Activated CD4-positive, alpha-beta T cell treated with anti-CD3 and anti-CD28 coated beads, Interleukin-2, amount 50 U/mL, for 24 hours (primary cell): ENCODE results near the gene TSHZ1.
"Not testable (repeated sequence)": the region's sequence is repeated elsewhere in the genome, so short reads cannot be mapped to it uniquely, and the experiment has no call there.

ENCODE experiments used
- DNase-seq, 2 donors: peaks; one replicate each; pipeline ENCODE4 v3.0.0-alpha.2; 2020; ENCODE audit warnings: low read depth in 1 of 2, low spot score in 1 of 2

TSHZ1 gene

GRCh38 chr18:75304678-75305557 is 94.3 kb downstream of the TSHZ1 start:
- DNase-seq = no peak

- no peak for DNase-seq
Measured at GRCh38 chr18:75305984-75306383, 95.4 kb downstream of the TSHZ1 start.

GRCh38 chr18:75307530-75307929 is 96.9 kb downstream of the TSHZ1 start:
- DNase-seq = no peak

- no peak for DNase-seq
Measured at GRCh38 chr18:75309564-75309963, 99.0 kb downstream of the TSHZ1 start.

GRCh38 chr18:75314117-75314516 is 103.5 kb downstream of the TSHZ1 start:
- no peak for DNase-seq

- no peak for DNase-seq
Measured at GRCh38 chr18:75314606-75315005, 104.0 kb downstream of the TSHZ1 start.

GRCh38 chr18:75316223-75316622 is 105.6 kb downstream of the TSHZ1 start:
- DNase-seq = no peak

- DNase-seq = no peak
Measured at GRCh38 chr18:75316826-75317225, 106.2 kb downstream of the TSHZ1 start.

- no peak for DNase-seq
Measured at GRCh38 chr18:75317300-75317699, 106.7 kb downstream of the TSHZ1 start.

- DNase-seq = no peak
Measured at GRCh38 chr18:75317703-75318102, 107.1 kb downstream of the TSHZ1 start.

GRCh38 chr18:75319905-75320304 is 109.3 kb downstream of the TSHZ1 start:
- DNase-seq = no peak

- DNase-seq = no peak
Measured at GRCh38 chr18:75320506-75320905, 109.9 kb downstream of the TSHZ1 start.

- no peak for DNase-seq
Measured at GRCh38 chr18:75321431-75321830, 110.8 kb downstream of the TSHZ1 start.

- no peak for DNase-seq
Measured at GRCh38 chr18:75322206-75322605, 111.6 kb downstream of the TSHZ1 start.

- no peak for DNase-seq
Measured at GRCh38 chr18:75323821-75324585, 113.4 kb downstream of the TSHZ1 start.

GRCh38 chr18:75324686-75325257 is 114.2 kb downstream of the TSHZ1 start:
- DNase-seq = no peak

- DNase-seq = not testable (repeated sequence)
Measured at GRCh38 chr18:75329753-75330152, 119.2 kb downstream of the TSHZ1 start.

GRCh38 chr18:75330308-75330707 is 119.7 kb downstream of the TSHZ1 start:
- no peak for DNase-seq

- DNase-seq = no peak
Measured at GRCh38 chr18:75334869-75335268, 124.3 kb downstream of the TSHZ1 start.

GRCh38 chr18:75335511-75335910 is 124.9 kb downstream of the TSHZ1 start:
- no peak for DNase-seq

- no peak for DNase-seq
Measured at GRCh38 chr18:75336767-75337166, 126.2 kb downstream of the TSHZ1 start.

- DNase-seq = no peak
Measured at GRCh38 chr18:75337348-75337747, 126.8 kb downstream of the TSHZ1 start.
